Stimulated activated CD8-positive, alpha-beta memory T cell treated with anti-CD3 and anti-CD28 coated beads, Interleukin-2, amount 100 ng/mL, for 1 hour (primary cell): Measurements from ENCODE around the gene LIN54.
"Not testable (repeated sequence)": the region's sequence is repeated elsewhere in the genome, so short reads cannot be mapped to it uniquely, and the experiment has no call there.

Experiments
- DNase-seq, 2 donors: peaks; one replicate each; pipeline ENCODE4 v3.0.0-alpha.2; 2020; ENCODE audit warnings: low read depth in 2 of 2

The LIN54 gene

DNA sequence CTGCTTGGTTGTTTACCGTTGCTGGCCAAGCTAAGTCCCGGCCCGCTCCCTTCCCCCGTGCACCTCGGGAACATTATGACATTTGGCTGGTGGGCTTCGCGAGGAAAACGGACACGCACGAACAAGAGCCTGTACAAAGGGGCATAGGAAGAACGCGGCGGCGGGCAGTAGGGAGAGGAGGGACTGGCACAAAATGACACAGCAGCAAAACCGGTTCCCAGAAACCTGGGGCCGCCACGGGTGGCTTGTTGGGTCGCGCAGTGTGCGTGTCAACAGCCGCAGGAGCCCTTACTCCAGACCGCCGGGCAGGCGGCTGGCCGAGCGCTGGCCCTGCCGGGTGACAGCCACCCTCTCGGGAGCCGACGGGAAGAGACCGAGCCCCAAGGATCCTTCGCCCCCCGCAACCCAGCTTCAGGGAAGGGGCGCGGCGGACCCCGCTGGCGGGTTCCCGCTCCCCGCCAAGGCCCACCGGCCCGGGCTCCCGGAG, 1.6 kb upstream of the LIN54 start:
- DNase-seq = no peak

DNA sequence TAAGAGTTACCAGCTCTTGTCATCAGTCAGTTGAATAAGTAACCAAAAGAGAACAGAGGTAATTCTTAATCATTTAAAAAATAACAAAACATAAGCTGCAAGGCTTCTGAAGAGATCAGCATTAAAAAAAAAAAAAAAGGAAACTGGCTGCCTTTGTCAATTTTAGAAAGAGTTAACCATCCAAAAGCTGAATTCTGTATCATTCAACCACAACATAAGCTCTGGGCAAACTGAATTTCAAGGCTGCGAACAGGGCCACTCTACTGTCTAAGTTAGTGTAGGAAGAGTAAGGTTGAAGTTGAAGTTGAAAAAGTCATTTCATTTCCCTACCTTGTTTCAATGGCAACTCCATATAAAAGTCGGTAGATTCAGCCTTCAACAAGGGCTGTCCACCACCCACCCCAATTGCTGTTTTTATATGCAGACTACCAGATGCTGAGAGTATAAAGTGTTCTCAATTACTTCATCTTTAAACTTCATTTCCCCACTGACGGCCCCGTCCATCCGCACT, 1.1 kb upstream of the LIN54 start:
- no peak for DNase-seq

DNA sequence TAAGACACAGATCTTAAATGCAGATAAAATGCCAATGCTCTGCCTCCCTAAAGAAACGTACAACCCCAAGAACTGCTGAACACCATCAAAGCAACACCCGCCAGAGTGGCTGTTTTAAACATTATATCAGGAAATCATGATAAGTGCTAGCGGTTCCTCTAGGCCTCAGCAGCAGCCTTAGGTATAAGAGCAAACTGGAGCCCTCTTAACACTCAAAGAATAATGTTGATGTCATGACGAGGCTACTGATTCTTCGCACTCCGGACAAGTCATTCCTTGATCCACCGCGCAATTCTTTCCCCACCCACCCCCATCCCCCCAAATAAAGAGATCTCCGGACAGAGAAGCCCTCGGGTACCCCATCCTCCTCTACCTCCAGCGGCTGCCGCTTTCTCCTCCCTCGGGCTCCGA, 507 bp downstream of the LIN54 start:
- no peak for DNase-seq

DNA sequence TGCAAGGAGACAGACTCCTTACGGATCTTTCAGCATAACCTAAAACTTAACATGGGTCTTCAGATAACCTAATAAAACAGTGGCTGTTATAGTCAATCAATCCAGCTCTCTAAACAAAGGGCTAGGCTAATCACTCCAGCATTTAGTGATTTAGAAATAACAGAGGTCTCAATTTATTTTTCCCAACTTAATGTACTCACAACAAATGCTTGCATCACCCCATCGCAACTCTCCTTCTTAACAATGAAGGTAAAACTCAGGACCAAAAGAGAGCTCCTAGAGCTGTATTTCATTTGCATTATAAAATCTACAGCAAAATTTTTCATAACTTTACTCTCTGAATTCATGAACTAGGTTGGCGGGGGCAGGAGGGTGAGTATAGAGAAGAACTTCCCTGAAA, 1.1 kb downstream of the LIN54 start:
- DNase-seq = no peak

DNA sequence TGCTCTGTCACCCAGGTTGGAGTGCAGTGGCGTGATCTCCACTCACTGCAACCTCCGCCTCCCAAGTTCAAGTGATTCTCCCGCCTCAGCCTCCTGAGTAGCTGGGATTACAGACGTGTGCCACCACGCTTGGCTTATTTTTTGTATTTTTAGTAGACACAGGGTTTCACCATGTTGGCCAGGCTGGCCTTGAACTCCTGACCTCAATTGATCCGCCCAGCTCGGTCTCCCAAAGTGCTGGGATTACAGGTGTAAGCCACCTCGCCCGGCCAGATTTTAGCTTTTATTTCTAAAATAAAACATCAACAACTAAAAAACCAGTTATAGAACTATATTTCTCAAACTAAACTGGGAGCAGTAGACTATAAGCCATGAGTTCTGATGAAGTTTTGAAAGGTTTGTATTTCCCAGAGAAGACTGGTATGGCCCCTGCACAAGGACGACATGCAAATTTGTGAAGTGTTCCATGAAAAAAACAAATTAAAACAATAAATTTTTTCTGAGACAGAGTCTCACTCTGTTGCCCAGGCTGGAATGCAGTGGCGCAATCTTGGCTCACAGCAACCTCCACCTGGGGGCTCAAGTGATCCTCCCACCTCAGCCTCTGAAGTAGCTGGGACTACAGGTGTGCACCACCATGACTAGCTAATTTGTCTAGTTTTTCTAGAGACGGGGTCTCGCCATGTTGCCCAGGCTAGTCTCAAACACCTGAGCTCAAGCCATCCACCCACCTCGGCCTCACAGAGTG, 7.4 kb downstream of the LIN54 start:
- not testable (repeated sequence) for DNase-seq

DNA sequence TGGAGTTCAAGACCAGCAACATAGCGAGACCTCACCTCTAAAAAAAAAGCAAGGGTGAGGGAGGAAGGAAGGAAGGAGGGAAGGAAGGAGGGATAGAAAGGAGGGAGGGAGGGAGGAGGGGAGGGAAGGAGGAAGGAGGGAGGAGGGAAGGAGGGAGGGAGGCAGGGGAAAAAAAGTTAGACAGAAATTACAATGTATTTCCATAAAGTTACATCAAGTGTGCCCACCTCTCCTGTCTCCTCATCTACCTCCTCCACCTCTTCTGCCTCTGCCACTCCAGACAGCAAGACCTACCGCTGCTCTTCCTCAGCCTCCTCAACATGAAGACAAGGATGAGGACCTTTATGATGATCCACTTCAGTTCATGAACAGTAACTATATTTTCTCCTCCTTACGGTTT, 8.3 kb downstream of the LIN54 start:
- no peak for DNase-seq

DNA sequence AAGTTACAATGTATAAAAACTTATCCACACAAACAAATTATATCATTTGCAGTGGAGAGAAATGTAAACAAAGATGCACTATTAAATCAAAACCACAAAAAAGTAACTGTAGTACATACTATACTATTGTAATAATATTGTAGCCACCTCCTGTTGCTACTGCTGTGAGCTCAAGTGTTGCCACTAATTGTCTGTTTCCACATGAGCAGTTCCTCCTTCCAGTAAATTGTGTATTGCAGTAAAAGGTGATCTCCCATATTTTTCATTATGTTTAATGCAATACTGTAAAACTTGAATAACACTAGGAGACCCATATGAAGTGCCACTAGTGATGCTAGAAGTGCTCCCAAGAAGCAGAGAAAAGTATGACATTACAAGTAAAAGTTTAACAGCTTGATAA, 11.7 kb downstream of the LIN54 start:
- DNase-seq = no peak

DNA sequence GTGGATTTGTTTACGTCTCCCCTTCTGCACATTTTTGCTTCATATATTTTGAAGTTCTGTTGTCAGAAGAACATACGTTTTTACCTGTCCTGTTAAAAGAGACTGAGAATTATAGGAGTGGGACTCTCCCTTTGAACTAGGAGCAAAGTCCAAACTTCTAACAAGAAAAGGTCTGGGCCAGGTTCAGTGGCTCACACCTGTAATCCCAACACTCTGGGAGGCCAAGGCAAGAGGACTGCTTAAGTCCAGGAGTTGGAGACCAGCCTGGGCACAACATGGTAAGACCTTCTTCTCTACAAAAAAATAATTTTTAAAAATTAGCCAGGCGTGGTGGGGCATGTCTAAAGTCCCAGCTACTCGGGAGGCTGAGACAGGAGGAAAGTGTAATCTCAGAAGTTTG, 15.8 kb downstream of the LIN54 start:
- DNase-seq = no peak

DNA sequence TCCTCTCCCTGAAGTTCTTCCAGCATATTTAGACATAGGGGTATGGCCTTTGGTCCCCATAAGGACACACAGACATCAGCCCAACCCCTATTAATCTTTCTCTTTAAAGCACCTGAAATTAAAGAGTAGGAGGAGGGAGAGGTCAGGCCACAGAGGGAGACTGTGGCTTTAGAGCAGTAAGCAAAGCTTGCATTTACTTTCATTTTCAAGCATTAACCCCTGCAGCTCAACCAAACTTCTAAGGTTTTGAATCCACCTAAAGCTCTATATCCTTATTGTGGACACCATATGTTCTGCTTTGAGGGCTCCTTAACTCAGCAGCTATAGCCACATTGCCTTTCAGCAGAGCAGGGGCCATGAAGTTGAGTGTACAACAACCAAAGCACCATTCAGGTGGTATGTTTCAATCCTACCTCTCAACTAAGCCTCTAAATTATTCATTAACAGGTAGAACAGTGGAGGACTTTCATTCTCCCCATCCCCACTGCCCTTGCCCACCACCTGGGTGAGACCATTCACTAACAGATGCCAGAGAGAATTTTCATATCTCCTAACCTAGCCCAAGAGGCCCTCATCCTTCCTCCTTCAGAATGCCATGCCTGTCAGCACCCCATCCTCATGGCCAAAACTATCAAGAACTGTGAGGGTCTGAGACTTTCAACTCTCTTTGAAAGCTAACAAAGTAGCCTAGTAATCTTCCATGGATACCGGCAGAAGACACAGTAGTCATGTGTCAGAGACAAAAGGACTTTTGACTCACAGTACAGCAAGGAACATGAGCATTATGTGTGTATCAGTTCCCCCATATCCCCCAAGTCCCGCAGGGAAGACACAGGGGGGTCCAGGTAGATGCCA, 20.8 kb downstream of the LIN54 start:
- DNase-seq = no peak

DNA sequence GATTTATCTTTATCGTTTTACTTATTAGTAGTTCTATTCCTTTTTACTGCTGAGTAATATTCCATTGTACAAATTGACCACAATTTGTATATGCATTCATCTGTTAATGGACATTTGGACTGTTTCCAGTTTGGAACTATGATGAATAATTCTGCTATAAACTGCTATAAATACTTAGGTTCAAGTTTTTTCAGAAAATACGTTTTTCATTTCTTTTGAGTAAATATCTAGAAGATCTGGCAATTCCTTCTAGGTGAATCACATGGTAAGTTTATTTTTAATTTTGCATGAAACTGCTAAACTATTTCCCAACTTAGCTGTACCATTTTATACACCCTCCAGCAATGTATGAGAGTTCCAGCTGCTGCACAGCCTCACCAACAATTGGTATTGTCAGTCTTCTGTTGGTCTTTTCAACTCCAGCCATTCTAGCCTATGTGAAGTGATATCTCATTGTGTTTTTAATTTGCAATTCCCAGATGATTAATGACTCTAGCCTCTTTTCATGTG, 22.2 kb downstream of the LIN54 start:
- no peak for DNase-seq

DNA sequence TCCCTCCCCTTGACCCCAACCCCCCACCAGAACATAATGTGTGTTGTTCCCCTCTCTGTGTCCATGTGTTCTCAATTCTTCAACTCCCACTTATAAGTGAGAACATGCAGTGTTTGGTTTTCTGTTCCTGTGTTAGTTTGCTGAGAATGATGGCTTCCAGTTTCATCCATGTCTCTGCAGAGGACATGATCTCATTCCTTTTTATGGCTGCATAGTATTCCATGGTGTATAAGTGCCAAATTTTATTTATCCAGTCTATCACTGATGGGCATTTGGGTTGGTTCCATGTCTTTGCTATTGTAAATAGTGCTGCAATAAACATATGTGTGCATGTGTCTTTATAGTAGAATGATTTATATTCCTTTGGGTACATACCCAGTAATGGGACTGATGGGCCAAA, 23.1 kb downstream of the LIN54 start:
- not testable (repeated sequence) for DNase-seq

DNA sequence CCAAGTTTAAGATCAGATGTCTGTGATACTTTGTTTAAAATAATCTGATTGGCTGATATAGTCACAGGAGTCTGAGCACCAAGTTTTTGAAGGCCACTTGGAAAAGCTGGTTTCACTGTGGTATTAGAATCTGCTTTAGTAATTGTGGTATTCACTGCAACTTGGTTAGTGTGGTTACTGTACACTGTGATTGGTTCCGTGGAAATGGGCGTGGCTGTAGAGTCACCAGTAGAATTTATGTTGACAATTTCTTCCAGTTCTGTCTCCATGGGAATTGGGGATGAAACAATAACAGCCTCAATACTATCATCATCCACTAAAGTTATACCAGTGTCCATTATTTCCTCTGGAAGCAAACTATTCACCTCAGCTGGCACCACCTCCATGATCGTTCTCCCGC, 26.2 kb downstream of the LIN54 start:
- no peak for DNase-seq

DNA sequence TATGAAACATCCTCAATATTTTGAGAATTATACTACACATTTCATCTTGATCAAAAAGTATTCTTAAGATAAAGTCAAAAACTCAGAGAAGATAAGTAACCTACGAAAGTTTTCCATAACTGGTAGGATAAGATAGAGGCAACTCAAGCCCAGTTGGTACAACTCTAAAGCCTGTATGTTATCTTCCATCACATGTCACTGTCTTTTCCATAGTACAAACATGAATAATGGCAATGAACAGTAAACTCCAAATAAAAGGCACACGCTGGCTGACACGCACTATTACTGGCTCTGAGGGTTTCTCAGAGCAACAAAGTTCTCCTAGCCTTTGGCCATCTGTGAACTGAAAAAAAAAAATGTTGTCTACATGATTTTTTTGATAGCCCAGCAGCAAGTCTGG, 27.2 kb downstream of the LIN54 start:
- DNase-seq = no peak

DNA sequence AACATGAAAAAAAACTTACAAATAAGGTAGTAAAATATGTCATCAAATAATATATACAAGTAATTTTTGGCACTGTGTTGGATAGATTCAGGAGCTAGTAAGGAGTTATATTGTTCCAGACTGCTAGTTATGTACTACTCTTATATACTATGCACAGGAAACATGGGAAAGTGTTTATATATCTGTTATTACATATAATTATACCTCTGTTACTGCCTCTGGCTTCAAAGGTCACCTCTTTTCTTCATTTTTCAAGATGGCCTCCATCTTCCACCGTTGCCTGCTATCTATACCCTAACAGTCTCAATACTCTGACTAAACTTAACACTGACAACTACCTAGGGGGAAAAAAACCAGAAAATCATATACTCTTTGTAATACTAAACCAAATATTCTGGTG, 29.5 kb downstream of the LIN54 start:
- DNase-seq = no peak

DNA sequence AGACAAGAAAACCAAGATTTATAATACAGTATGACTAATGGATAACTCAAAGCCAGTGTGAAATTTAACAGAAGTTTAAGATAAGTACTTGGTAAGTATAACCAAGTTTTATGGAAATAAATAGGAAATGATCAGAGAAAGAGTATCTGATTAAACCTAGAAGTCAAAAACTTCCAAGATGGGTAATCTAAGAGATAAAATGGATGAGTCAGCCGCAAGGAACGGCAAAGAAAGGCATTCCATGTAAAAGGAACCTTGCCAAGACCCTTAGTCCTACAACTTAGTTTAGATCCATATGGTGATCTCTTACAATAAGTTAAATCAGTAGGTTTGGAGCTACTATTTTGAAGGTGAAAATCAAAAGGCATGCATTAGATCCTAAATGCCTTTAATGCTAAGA, 34.8 kb downstream of the LIN54 start:
- DNase-seq = no peak

DNA sequence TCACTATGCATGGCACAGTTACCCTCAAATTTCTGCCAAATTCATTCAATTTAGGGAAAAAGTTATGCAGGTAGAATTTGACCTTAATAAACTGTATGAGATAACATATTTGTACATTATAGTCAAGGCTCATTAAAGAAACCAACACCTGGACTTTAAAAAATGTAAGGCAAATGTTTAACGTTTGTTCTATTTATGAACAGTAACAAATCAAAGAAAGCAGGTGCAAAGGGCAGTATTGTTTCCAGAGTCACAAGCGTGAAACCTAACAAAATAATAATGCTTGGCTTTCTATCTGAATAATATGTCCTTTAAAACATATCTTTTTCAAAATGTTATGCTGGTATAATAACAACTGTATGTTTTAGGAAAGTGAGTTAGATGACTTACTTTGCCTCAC, 41.2 kb downstream of the LIN54 start:
- DNase-seq = no peak

DNA sequence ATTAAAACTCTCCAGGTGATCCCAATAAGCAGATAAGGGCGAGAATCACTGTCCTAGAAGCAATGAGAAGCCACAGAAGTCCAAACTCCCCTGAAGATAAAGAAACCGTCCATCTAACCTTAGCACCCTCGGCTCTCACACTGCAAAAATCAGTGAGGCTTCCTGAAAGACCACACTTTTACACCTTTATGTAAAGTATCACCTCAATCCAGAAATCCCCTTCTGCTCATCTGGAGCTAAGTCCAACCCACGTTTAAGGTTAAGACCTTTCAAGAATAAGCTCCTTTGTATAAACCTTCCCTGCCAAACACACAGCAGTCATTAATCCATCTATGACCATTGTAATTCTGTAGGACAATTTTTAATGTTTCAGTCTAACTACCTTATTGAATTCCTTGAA, 41.7 kb downstream of the LIN54 start:
- DNase-seq = no peak

DNA sequence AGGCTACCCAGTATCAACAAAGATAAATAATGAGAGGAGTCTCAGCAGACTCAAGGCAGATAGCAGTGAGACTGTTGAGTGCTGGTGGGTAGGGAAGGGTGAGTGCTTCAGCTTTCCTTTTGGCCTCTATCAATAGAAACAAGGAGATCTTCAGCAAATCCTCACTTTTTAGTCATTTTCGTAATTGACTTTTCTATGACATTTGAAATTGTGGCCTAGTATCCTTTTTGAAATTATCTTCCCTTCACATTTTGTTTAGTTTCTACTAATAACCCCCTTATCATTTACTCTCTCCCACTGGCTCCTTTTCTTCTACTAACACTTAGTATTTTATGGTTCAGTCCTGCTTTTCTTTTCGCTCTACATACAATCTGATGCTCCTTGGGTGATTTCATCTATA, 44.9 kb downstream of the LIN54 start:
- DNase-seq = no peak

DNA sequence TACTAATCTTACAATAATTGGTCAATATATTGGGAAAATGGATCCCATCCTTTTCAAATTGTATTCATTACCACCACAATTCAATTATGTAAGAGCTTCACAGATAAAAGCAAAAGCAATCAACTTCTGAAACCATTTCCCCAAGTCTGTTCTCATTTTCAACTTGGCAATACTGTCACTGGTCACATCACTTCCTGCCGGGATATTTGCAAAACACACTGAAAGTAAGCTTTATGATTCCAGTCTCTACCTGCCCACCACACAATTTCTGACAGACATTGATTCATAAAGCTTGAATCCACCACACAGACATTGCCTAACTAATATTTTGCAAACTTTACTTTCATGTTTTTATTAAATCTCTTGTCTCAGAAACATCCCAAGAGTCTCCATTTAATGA, 53.6 kb downstream of the LIN54 start:
- no peak for DNase-seq

DNA sequence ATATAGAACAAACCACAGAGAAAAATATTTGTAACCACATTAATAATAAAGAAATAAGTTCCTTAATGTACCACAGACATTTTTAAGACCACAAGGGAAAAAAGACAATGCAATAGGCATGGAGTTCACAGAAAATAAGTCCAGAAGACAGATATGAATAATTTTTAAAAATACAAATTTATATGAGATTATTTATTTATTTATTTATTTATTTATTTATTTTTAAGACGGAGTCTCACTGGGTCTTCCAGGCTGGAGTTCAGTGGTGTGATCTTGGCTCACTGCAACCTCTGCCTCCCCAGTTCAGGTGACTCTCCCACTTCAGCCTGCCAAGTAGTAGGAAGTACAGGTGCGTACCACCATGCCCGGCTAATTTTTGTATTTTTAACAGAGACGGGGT, 56.4 kb downstream of the LIN54 start:
- no peak for DNase-seq

DNA sequence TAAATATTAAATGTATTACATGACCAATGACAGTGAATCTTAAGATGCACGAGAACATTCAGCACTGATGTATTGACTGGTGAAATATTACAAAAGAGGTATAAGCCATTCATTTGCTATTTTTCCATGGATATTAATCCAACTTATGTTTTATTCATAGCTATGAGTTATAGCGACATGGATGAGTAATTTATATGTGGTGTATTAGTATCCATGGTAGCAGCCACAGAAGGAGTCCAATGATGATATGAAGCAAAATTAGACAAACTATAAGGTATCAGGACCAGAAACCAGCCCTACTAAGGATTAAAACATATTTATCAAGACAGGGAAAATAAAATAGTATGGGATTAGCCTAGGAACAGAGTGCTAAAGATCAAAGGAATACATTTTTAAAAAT, 59.4 kb downstream of the LIN54 start:
- DNase-seq = no peak

DNA sequence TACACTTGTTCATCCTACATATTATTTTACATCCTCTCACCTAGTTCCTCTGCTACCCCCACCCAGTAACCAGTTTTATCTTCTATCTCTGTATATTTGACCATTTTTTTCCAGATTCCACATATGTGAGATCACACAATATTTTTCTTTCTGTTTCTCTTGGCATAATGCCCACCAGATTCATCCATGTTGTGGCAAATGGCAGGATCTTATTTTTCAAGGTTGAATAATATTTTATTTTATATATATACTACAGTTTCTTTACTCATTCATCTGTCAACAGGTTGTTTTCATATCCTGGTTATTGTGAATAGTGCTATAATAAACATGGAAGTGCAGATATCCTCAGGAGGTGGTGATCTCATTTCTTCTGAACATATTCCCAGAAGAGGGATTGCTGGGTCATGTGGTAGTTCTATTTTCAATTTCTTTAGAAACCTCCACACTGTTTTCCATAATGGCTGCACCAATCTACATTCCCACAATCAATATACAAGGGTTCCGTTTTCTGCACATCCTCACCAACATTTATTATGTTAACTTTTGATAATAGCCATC, 61.9 kb downstream of the LIN54 start:
- DNase-seq = no peak
